Measurements from ENCODE around the gene MAPK10.

Gene MAPK10

GRCh38 chr4:86359944-86360478 lies at the start of gene MAPK10:
Gene MAPK10 (minus strand): TSS chr4:86360053.
- DNase-seq (ENCODE audit: low read depth in 2 of 2) = peak; percentile 11 to 13

GRCh38 chr4:86403575-86403974 lies 43.7 kb upstream of the MAPK10 start:
- DNase-seq (ENCODE audit: low read depth in 2 of 2) = no peak

GRCh38 chr4:86401826-86402225 lies 42.0 kb upstream of the MAPK10 start:
- no peak for DNase-seq (ENCODE audit: low read depth in 2 of 2)

GRCh38 chr4:86400216-86400615 lies 40.4 kb upstream of the MAPK10 start:
- no peak for DNase-seq (ENCODE audit: low read depth in 2 of 2)

- DNase-seq (ENCODE audit: low read depth in 2 of 2) = no peak
These were observed 38.3 kb upstream of the MAPK10 start for GRCh38 chr4:86398187-86398586.

- no peak for DNase-seq (ENCODE audit: low read depth in 2 of 2)
These were observed 33.9 kb upstream of the MAPK10 start for GRCh38 chr4:86393749-86394148.

- no peak for DNase-seq (ENCODE audit: low read depth in 2 of 2)
These were observed 29.8 kb upstream of the MAPK10 start for GRCh38 chr4:86389664-86390063.

GRCh38 chr4:86388252-86388651 lies 28.4 kb upstream of the MAPK10 start:
- DNase-seq (ENCODE audit: low read depth in 2 of 2) = no peak

- DNase-seq (ENCODE audit: low read depth in 2 of 2) = no peak
These were observed 27.1 kb upstream of the MAPK10 start for GRCh38 chr4:86386817-86387415.

GRCh38 chr4:86386201-86386600 lies 26.3 kb upstream of the MAPK10 start:
- no peak for DNase-seq (ENCODE audit: low read depth in 2 of 2)

- no peak for DNase-seq (ENCODE audit: low read depth in 2 of 2)
These were observed 21.6 kb upstream of the MAPK10 start for GRCh38 chr4:86381431-86381830.

- no peak for DNase-seq (ENCODE audit: low read depth in 2 of 2)
These were observed 20.4 kb upstream of the MAPK10 start for GRCh38 chr4:86380181-86380724.

GRCh38 chr4:86376850-86377249 lies 17.0 kb upstream of the MAPK10 start:
- DNase-seq (ENCODE audit: low read depth in 2 of 2) = no peak

GRCh38 chr4:86368433-86368832 lies 8.6 kb upstream of the MAPK10 start:
- no peak for DNase-seq (ENCODE audit: low read depth in 2 of 2)

- DNase-seq (ENCODE audit: low read depth in 2 of 2) = no peak
These were observed 7.7 kb upstream of the MAPK10 start for GRCh38 chr4:86367577-86367976.

GRCh38 chr4:86366920-86367319 lies 7.1 kb upstream of the MAPK10 start:
- no peak for DNase-seq (ENCODE audit: low read depth in 2 of 2)

GRCh38 chr4:86362510-86362909 lies 2.7 kb upstream of the MAPK10 start:
- no peak for DNase-seq (ENCODE audit: low read depth in 2 of 2)

- DNase-seq (ENCODE audit: low read depth in 2 of 2) = no peak
These were observed 1.6 kb downstream of the MAPK10 start for GRCh38 chr4:86358257-86358656.

GRCh38 chr4:86357608-86358007 lies 2.2 kb downstream of the MAPK10 start:
- DNase-seq (ENCODE audit: low read depth in 2 of 2) = no peak

GRCh38 chr4:86356425-86357210 lies 3.2 kb downstream of the MAPK10 start:
- no peak for DNase-seq (ENCODE audit: low read depth in 2 of 2)

GRCh38 chr4:86354390-86354789 lies 5.5 kb downstream of the MAPK10 start:
- no peak for DNase-seq (ENCODE audit: low read depth in 2 of 2)

GRCh38 chr4:86346320-86346719 lies 13.5 kb downstream of the MAPK10 start:
- DNase-seq (ENCODE audit: low read depth in 2 of 2) = no peak

GRCh38 chr4:86344127-86344526 lies 15.7 kb downstream of the MAPK10 start:
- no peak for DNase-seq (ENCODE audit: low read depth in 2 of 2)
